Transverse colon (tissue), 3 donors: ENCODE results near the gene CAGE1.

Experiments
- EP300 ChIP-seq: sonication (generic); formaldehyde crosslinking; IDR thresholded peaks from one replicate; pipeline ENCODE4 v1.6.1; 2017; ENCODE audit warnings: antibody characterized with exemption, low read depth
- TF ChIP-seq, protein P1 (sequence below), 5 experiments: fragments of 200-600 bp in 3 of 5; fragments of 450-650 bp in 2 of 5; sonication (generic) in 3 of 5; IDR thresholded peaks; 1 replicate in 2 of 5; 2 replicates in 3 of 5; pipeline ENCODE4 v1.5.1; 2016 to 2017; ENCODE audit warnings: antibody characterized with exemption in 5 of 5, inconsistent platforms in 3 of 5, mild to moderate bottlenecking in 2 of 5, moderate library complexity in 1 of 5

GRCh38 chr6:7285416-7285815 is 104.1 kb downstream of the CAGE1 start:
- no peak for TF ChIP-seq EP300
- TF ChIP-seq, protein P1, sequence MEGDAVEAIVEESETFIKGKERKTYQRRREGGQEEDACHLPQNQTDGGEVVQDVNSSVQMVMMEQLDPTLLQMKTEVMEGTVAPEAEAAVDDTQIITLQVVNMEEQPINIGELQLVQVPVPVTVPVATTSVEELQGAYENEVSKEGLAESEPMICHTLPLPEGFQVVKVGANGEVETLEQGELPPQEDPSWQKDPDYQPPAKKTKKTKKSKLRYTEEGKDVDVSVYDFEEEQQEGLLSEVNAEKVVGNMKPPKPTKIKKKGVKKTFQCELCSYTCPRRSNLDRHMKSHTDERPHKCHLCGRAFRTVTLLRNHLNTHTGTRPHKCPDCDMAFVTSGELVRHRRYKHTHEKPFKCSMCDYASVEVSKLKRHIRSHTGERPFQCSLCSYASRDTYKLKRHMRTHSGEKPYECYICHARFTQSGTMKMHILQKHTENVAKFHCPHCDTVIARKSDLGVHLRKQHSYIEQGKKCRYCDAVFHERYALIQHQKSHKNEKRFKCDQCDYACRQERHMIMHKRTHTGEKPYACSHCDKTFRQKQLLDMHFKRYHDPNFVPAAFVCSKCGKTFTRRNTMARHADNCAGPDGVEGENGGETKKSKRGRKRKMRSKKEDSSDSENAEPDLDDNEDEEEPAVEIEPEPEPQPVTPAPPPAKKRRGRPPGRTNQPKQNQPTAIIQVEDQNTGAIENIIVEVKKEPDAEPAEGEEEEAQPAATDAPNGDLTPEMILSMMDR (IDR thresholded peaks at IDR 0.05): no peak
